ENCODE measurements around the gene POMGNT2. TPM values are rescaled to one million over a fixed set of nuclear protein-coding genes. Genes with fewer than 3 reads are reported as not detected.

Gene POMGNT2
- total and polyA plus RNA-seq, 2 experiments from 2014 or later, result 10.7 to 26.1 TPM

DNA sequence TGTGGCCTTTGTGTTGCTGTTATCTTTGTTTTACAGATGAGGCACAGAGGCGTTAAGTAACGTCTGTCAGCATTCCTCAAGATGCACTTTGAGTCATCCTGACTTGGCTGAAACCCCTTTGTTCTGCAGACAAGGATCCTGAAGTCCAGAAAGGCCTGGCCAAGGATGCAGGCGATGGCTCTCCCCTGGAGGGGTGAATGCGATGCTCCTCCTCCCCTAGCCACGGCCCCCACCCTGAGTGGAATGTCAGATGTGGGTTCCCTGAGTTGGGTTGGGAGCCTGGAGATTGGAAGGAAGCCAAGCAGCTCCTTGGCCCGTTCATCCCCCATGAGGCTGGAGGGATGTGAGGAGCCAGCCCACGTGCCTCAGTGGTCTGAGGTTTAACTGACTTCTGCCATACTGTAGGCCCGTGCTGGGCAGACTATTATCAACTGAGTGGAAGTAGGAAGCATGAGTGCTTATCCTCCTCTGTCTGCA is 43.3 kb downstream of the POMGNT2 start (continued):
- no peak for TF ChIP-seq ZNF462 (CRISPR knock-in tag; IDR thresholded peaks at IDR 0.05)
- TF ChIP-seq NANOG (IDR thresholded peaks at IDR 0.05; ENCODE audit: borderline replicate concordance), result no peak

GRCh38 chr3:43062040-43062563 is 43.8 kb downstream of the POMGNT2 start:
- no peak for DNase-seq (ENCODE audit: low spot score)
- H3K9me2 ChIP-seq (ENCODE audit: insufficient read depth), result no peaks in the 10 kb centered on the region
- ATAC-seq, result no peak
- peaks cover 10% of the 10 kb centered on the region; the same call in 1 of the 2 replicates for H3K36me3 ChIP-seq (ENCODE audit: insufficient read depth)
- H3K27me3 ChIP-seq (ENCODE audit: insufficient read depth), result no peaks in the 10 kb centered on the region
- Mint-ChIP-seq H3K4me1 (no peaks in the 10 kb centered on the region), H3K4me3 (no peak overlapping the region), H3K27ac (no peak overlapping the region), H3K27me3 (ENCODE audit: insufficient read depth, low read depth, poor library complexity) (no peaks in the 10 kb centered on the region), H3K36me3 (ENCODE audit: low read depth) (peaks cover 32% of the 10 kb centered on the region), H3K9me3 (peaks cover 34% of the 10 kb centered on the region)
- no peak overlapping the region for H3K4me3 ChIP-seq
- no peak overlapping the region for H3K27ac ChIP-seq (ENCODE audit: low read depth)
- H4K20me1 ChIP-seq (replicated peaks; ENCODE audit: insufficient read depth), result no peaks in the 10 kb centered on the region
- no peak overlapping the region for H2AFZ ChIP-seq
- no peak overlapping the region for H3K4me2 ChIP-seq
- H3F3A ChIP-seq (replicated peaks; ENCODE audit: low read depth), result no peaks in the 10 kb centered on the region
- H3K79me2 ChIP-seq (replicated peaks; ENCODE audit: insufficient read depth), result no peaks in the 10 kb centered on the region
- TF ChIP-seq POLR2AphosphoS5 (IDR thresholded peaks at IDR 0.05; ENCODE audit: low read depth) (no peak), ZNF331 (CRISPR knock-in tag; IDR thresholded peaks at IDR 0.05; ENCODE audit: low read depth) (no peak), CTCF (conservative IDR thresholded peaks at IDR 0.05; ENCODE audit: low read depth in 2 of 2) (no peak), ZNF462 (CRISPR knock-in tag; IDR thresholded peaks at IDR 0.05) (no peak)
- H3K4me1 ChIP-seq (ENCODE audit: insufficient read depth), result no peaks in the 10 kb centered on the region
